Activated CD4-positive, alpha-beta T cell treated with anti-CD3 and anti-CD28 coated beads for 1 hour (primary cell): ENCODE data around the gene AOC1.
"Not testable (repeated sequence)": the region's sequence is repeated elsewhere in the genome, so short reads cannot be mapped to it uniquely, and the experiment has no call there.

Source experiments
- DNase-seq: peaks from one replicate; pipeline ENCODE4 v3.0.0-alpha.2; 2020

The AOC1 gene

GRCh38 chr7:150852371-150852905, at the start of gene AOC1:
TSS of gene AOC1 (plus strand) at chr7:150852517. CDS start at chr7:150856471, 3,954 bp downstream.
- no peak for DNase-seq

GRCh38 chr7:150803161-150803860, 49.0 kb upstream of the AOC1 start:
- no peak for DNase-seq

GRCh38 chr7:150804802-150805201, 47.5 kb upstream of the AOC1 start:
- DNase-seq, result no peak

GRCh38 chr7:150805864-150806263, 46.5 kb upstream of the AOC1 start:
- DNase-seq, result no peak

- DNase-seq, result no peak
Observed at GRCh38 chr7:150806454-150806853, 45.9 kb upstream of the AOC1 start.

GRCh38 chr7:150806863-150807262, 45.5 kb upstream of the AOC1 start:
- no peak for DNase-seq

- not testable (repeated sequence) for DNase-seq
Observed at GRCh38 chr7:150807616-150808438, 44.5 kb upstream of the AOC1 start.

GRCh38 chr7:150814328-150815001, 37.9 kb upstream of the AOC1 start:
- DNase-seq, result no peak

- DNase-seq, result no peak
Observed at GRCh38 chr7:150818971-150819370, 33.3 kb upstream of the AOC1 start.

- no peak for DNase-seq
Observed at GRCh38 chr7:150820148-150820547, 32.2 kb upstream of the AOC1 start.

- no peak for DNase-seq
Observed at GRCh38 chr7:150820578-150821198, 31.6 kb upstream of the AOC1 start.

GRCh38 chr7:150823043-150823442, 29.3 kb upstream of the AOC1 start:
- no peak for DNase-seq

- no peak for DNase-seq
Observed at GRCh38 chr7:150823484-150824126, 28.7 kb upstream of the AOC1 start.

GRCh38 chr7:150824379-150825177, 27.7 kb upstream of the AOC1 start:
- no peak for DNase-seq

GRCh38 chr7:150826061-150826849, 26.1 kb upstream of the AOC1 start:
- no peak for DNase-seq

- no peak for DNase-seq
Observed at GRCh38 chr7:150828384-150828783, 23.9 kb upstream of the AOC1 start.

- DNase-seq, result no peak
Observed at GRCh38 chr7:150829426-150829825, 22.9 kb upstream of the AOC1 start.

GRCh38 chr7:150830937-150831336, 21.4 kb upstream of the AOC1 start:
- DNase-seq, result no peak

- no peak for DNase-seq
Observed at GRCh38 chr7:150831851-150832250, 20.5 kb upstream of the AOC1 start.

GRCh38 chr7:150835019-150835418, 17.3 kb upstream of the AOC1 start:
- DNase-seq, result no peak
